Lower leg skin (tissue), 3 donors: ENCODE data around the gene ENAH.

Source experiments
- POLR2A ChIP-seq, 2 donors: fragments of 450-650 bp; IDR thresholded peaks; one replicate each; pipeline ENCODE4 v1.6.1; 2016 to 2017; ENCODE audit warnings: antibody characterized with exemption in 2 of 2, mild to moderate bottlenecking in 1 of 2, moderate library complexity in 1 of 2
- TF ChIP-seq, protein P1 (sequence below), 3 donors: fragments of 450-650 bp; IDR thresholded peaks; one replicate each; pipeline ENCODE4 v1.5.1; 2016; ENCODE audit warnings: antibody characterized with exemption in 3 of 3, mild to moderate bottlenecking in 3 of 3, moderate library complexity in 2 of 3

- no peak for TF ChIP-seq POLR2A (IDR thresholded peaks at IDR 0.05)
- TF ChIP-seq, protein P1, sequence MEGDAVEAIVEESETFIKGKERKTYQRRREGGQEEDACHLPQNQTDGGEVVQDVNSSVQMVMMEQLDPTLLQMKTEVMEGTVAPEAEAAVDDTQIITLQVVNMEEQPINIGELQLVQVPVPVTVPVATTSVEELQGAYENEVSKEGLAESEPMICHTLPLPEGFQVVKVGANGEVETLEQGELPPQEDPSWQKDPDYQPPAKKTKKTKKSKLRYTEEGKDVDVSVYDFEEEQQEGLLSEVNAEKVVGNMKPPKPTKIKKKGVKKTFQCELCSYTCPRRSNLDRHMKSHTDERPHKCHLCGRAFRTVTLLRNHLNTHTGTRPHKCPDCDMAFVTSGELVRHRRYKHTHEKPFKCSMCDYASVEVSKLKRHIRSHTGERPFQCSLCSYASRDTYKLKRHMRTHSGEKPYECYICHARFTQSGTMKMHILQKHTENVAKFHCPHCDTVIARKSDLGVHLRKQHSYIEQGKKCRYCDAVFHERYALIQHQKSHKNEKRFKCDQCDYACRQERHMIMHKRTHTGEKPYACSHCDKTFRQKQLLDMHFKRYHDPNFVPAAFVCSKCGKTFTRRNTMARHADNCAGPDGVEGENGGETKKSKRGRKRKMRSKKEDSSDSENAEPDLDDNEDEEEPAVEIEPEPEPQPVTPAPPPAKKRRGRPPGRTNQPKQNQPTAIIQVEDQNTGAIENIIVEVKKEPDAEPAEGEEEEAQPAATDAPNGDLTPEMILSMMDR (IDR thresholded peaks at IDR 0.05) = no peak
Measured at GRCh38 chr1:225517697-225518096, 135.2 kb downstream of the ENAH start.
